Measurements from ENCODE around the gene TICAM2.

DNA sequence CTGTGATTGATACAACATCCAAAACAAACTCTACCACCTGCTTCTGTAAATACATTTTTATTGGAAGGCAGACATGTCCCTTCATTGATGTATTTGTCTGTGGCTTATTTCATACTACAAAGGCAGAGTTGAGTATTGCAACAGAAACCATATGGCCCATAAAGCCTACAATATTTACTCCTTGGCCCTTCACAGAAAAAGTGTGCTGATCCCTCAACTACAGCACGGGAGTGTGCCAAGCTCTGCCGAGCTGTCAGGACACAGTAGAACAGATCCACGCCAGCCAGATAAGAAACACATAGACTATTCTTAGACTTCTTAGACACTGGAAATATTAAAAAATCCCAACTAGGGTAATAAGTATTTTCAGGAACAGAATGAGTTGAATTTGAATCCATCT, 13.2 kb downstream of the TICAM2 start:
- TF ChIP-seq EZH2 (IDR thresholded peaks at IDR 0.05; ENCODE audit: borderline replicate concordance) (no peak), EZH2phosphoT487 (IDR thresholded peaks at IDR 0.05; ENCODE audit: low read depth, severe bottlenecking, unreplicated experiment) (no peak)
- TF ChIP-seq, protein P1, sequence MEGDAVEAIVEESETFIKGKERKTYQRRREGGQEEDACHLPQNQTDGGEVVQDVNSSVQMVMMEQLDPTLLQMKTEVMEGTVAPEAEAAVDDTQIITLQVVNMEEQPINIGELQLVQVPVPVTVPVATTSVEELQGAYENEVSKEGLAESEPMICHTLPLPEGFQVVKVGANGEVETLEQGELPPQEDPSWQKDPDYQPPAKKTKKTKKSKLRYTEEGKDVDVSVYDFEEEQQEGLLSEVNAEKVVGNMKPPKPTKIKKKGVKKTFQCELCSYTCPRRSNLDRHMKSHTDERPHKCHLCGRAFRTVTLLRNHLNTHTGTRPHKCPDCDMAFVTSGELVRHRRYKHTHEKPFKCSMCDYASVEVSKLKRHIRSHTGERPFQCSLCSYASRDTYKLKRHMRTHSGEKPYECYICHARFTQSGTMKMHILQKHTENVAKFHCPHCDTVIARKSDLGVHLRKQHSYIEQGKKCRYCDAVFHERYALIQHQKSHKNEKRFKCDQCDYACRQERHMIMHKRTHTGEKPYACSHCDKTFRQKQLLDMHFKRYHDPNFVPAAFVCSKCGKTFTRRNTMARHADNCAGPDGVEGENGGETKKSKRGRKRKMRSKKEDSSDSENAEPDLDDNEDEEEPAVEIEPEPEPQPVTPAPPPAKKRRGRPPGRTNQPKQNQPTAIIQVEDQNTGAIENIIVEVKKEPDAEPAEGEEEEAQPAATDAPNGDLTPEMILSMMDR (IDR thresholded peaks at IDR 0.05; ENCODE audit: poor library complexity): no peak

All from hepatocyte (in vitro differentiated cells).